Bronchial epithelial cell (primary cell): ENCODE measurements around the gene STX19. TPM values are rescaled to one million over a fixed set of nuclear protein-coding genes. Genes with fewer than 3 reads are reported as not detected.

Experiments used
- DNase-seq: peaks from one replicate; pipeline ENCODE4 v3.0.0-alpha.2; 2010; ENCODE audit warnings: low read depth
- FAIRE-seq: peaks from 2 replicates; lab custom pipeline; 2011; peaks lifted over from hg19 to GRCh38; lab: Jason Lieb, UNC
- H3K27me3 ChIP-seq: 2 replicates; pipeline ENCODE4 v1.5.1; 2011; ENCODE audit warnings: low read length; ENCODE audit not compliant: control insufficient read depth, insufficient read depth
- H3K36me3 ChIP-seq: 2 replicates; pipeline ENCODE4 v1.5.1; 2011; ENCODE audit warnings: low read length; ENCODE audit not compliant: control insufficient read depth, insufficient read depth
- H3K4me3 ChIP-seq: 2 replicates; pipeline ENCODE4 v1.5.1; 2011; ENCODE audit warnings: mild to moderate bottlenecking, low read depth, low read length, control low read depth
- CTCF ChIP-seq: IDR thresholded peaks from 2 replicates; pipeline ENCODE4 v1.5.1; 2011; ENCODE audit warnings: mild to moderate bottlenecking, moderate library complexity, low read length, control low read depth, inconsistent platforms; ENCODE audit not compliant: insufficient read depth, severe bottlenecking
- total RNA-seq: library from RNA; depleted of rRNA; stranded (reverse); fragments of >200 nt; gene quantifications from 2 replicates; pipeline ENCODE4 v1.2.1, GENCODE V29; 2014

STX19 gene, protein sequence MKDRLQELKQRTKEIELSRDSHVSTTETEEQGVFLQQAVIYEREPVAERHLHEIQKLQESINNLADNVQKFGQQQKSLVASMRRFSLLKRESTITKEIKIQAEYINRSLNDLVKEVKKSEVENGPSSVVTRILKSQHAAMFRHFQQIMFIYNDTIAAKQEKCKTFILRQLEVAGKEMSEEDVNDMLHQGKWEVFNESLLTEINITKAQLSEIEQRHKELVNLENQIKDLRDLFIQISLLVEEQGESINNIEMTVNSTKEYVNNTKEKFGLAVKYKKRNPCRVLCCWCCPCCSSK
- 0.53 and 5.1 TPM in 2 replicates for total RNA-seq

DNA sequence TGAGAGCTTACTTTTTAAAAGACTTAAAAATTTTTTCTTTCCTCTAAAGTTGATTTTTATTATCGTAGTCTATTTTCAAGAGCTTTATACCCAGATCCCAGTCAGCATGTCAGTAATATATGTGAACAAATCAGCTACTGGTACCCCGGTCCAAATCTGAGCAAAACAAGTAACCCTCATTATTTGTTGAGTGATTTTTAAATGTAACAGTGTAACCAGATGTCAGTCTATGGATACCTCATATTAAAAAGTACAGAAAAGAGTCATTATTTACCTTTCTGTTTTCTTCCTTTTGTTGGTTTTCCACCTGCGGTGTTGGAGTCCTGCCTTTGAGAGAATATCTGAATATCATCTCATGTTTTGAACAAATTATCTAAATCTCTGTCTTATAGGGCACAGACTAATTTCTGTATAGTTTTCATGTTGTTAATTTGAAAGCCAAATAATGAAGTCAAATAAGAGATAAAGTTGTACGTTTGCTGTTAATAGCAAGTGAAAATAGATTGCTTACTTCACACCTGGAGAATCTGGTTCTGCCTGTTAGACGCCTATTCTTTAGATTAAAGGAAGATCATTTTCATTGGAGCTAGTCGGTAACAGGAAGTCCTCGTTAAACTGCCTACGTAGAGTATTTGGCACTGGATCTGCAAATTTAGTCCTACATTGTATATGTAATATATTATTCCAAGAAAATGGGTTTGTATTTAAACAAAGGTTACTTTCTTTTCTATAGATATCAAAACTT is at the start of gene STX19:
TSS of gene STX19 (minus strand) at position 505 of the 745 bp plus-strand sequence. CDS start 13,328 bp downstream, outside the sequence.
- no peak for FAIRE-seq

DNA sequence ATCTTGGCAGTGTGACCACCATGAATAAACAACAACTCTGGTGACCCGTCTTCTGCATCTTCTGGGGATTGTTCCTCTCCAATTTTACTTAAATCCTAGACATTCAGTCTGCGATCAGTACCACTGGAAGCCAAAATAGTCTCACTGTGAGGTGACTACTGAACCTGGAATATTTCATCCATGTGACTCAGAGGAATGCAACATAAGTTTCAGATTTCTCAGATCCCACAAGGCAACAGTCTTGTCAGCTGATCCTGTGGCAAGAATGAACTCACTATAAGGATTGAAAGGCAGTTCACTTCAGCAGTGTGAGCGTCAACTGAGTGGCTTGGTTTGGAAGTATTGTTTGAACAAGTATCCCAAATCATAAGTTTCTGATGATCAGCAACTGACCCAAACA is 47.7 kb upstream of the STX19 start:
- FAIRE-seq (no peak), DNase-seq (peak; percentile 65)
- H3K36me3 ChIP-seq: peaks cover 7% of the 10 kb centered on the region
- no peak for TF ChIP-seq CTCF
- no peak overlapping the region for H3K4me3 ChIP-seq
- H3K27me3 ChIP-seq: no peaks in the 10 kb centered on the region

More for the DNA sequence above, at the start of gene STX19:
- Histone ChIP-seq H3K36me3 (no peaks in the 10 kb centered on the region), H3K27me3 (no peaks in the 10 kb centered on the region), H3K4me3 (peak within 1 kb of the TSS; percentile 55)
- peak; percentile 91 for DNase-seq
- no peak for TF ChIP-seq CTCF

- DNase-seq (no peak), FAIRE-seq (no peak)
- Histone ChIP-seq H3K36me3 (peaks cover 10% of the 10 kb centered on the region), H3K27me3 (no peaks in the 10 kb centered on the region), H3K4me3 (no peak overlapping the region)
- TF ChIP-seq CTCF: no peak
Measured at GRCh38 chr3:94071713-94072284, 43.4 kb upstream of the STX19 start.

DNA sequence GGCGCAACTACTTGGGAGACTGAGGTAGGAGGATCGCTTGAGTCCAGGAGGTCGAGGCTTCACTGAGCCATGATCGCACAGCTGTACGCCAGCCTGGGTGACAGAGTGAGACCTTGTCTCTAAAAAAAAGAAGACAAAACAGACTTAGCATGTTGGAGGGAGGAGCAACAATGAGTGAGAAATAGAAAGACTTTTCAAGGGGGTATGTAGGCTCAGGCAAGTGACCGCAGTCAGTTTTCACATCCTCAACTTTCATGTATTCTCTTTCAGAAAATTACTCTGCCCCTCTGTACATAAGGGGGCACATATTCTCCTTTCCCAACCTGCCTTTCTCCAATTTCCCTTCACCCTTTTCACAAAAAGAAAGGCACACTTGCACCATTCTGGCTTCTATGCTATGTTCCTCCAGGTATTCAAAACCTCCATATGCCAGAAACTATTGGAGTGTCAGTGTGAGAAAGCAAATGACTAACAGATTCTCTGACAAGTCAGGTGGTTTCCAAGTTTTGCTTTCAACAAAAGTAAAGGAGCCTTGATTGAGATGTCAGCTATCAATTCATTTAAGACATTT is 42.0 kb upstream of the STX19 start:
- H3K4me3 ChIP-seq: no peak overlapping the region
- TF ChIP-seq CTCF: no peak
- no peaks in the 10 kb centered on the region for H3K27me3 ChIP-seq
- DNase-seq: no peak
- FAIRE-seq: no peak
- peaks cover 8% of the 10 kb centered on the region for H3K36me3 ChIP-seq

- DNase-seq (peak; percentile 27), FAIRE-seq (no peak)
- peaks cover 8% of the 10 kb centered on the region for H3K36me3 ChIP-seq
- H3K4me3 ChIP-seq: no peak overlapping the region
- TF ChIP-seq CTCF: peak; percentile 28
- H3K27me3 ChIP-seq: no peaks in the 10 kb centered on the region
Measured at GRCh38 chr3:94069194-94069813, 40.9 kb upstream of the STX19 start.
